Stomach (tissue), 9 donors: Measurements from ENCODE around the gene PCBD1. TPM values are rescaled to one million over a fixed set of nuclear protein-coding genes. Genes with fewer than 3 reads are reported as not detected.
A peak's percentile ranks its signal among the peaks of the same experiment; 100 is the strongest.

Source experiments
- DNase-seq, 2 donors: peaks; one replicate each; pipeline versions ENCODE4 v3.0.0 to v3.0.0-alpha.2; 2013 to 2019
- H3K27ac ChIP-seq, 5 donors: fragments of 200-600 bp in 4 of 5; sonication (generic) in 4 of 5; one replicate each; pipeline ENCODE4 v1.5.1; 2013 to 2019; ENCODE audit warnings: mild to moderate bottlenecking in 1 of 5, moderate library complexity in 1 of 5
- H3K27me3 ChIP-seq, 3 donors: fragments of 200-600 bp; sonication (generic); one replicate each; pipeline ENCODE4 v1.5.1; 2017 to 2019; ENCODE audit warnings: mixed run types in 1 of 3
- H3K36me3 ChIP-seq, 4 donors: fragments of 200-600 bp; sonication (generic); 1 replicate in 3 of 4; 2 replicates in 1 of 4; pipeline ENCODE4 v1.5.1; 2016 to 2019
- H3K4me1 ChIP-seq, 4 donors: fragments of 200-600 bp; sonication (generic); one replicate each; pipeline ENCODE4 v1.5.1; 2016 to 2019
- H3K4me3 ChIP-seq, 4 donors: fragments of 200-600 bp; sonication (generic) in 3 of 4; one replicate each; pipeline ENCODE4 v1.5.1; 2016 to 2019; ENCODE audit warnings: mild to moderate bottlenecking in 1 of 4
- H3K9me3 ChIP-seq, 4 donors: fragments of 200-600 bp; sonication (generic); one replicate each; pipeline ENCODE4 v1.5.1; 2016 to 2019
- CTCF ChIP-seq, 7 experiments: fragments of 450-650 bp in 4 of 7; fragments of 200-600 bp in 3 of 7; sonication (generic) in 3 of 7; IDR thresholded peaks; one replicate each; pipeline ENCODE4 v1.5.1; 2016 to 2019; ENCODE audit warnings: antibody characterized with exemption in 7 of 7, control low read depth in 2 of 7, mild to moderate bottlenecking in 1 of 7
- EP300 ChIP-seq: sonication (generic); formaldehyde crosslinking; IDR thresholded peaks from one replicate; pipeline ENCODE4 v1.6.1; 2017; ENCODE audit warnings: antibody characterized with exemption
- POLR2A ChIP-seq, 4 donors: fragments of 450-650 bp; IDR thresholded peaks; one replicate each; pipeline ENCODE4 v1.6.1; 2016; ENCODE audit warnings: antibody characterized with exemption in 4 of 4, control low read depth in 2 of 4, mild to moderate bottlenecking in 1 of 4, moderate library complexity in 1 of 4
- POLR2AphosphoS5 ChIP-seq, 3 donors: sonication (generic); formaldehyde crosslinking; IDR thresholded peaks; one replicate each; pipeline ENCODE4 v1.6.1; 2016; ENCODE audit warnings: antibody characterized with exemption in 3 of 3
- WGBS, 5 donors: extraction: QIAGEN DNeasy Blood & Tissue Kit in 3 of 5; methylation state at CpG; one replicate each; pipeline versions ENCODE4 v1.1.5 to v1.1.7; 2013 to 2018; 5-methylcytosine and 5-hydroxymethylcytosine counted together
- intact Hi-C: fragments of 100-400 bp; cut with DNase I; formaldehyde crosslinking; loops from one replicate; pipeline ENCODE4 v1.15.1; 2023; ENCODE audit warnings: low total_unique reads
- polyA plus RNA-seq, 3 donors: library from polyadenylated mRNA; stranded (reverse); fragments of 200-250 nt; gene quantifications; one replicate each; pipeline ENCODE4 v1.2.3, GENCODE V29; 2013
- total RNA-seq, 5 donors: library from RNA; depleted of rRNA; stranded (reverse); fragments of >200 nt; gene quantifications; one replicate each; pipeline versions ENCODE4 v1.1.0 to v1.2.3, GENCODE V29; 2014 to 2016
- donor health status: healthy with polysubstance abuse.
- donor health status: Bipolar disorder and iron deficiency.
- donor health status: healthy.

PCBD1 gene
- total and polyA plus RNA-seq, 8 donors, result 29.4 to 130 (median 66.1) TPM

DNA sequence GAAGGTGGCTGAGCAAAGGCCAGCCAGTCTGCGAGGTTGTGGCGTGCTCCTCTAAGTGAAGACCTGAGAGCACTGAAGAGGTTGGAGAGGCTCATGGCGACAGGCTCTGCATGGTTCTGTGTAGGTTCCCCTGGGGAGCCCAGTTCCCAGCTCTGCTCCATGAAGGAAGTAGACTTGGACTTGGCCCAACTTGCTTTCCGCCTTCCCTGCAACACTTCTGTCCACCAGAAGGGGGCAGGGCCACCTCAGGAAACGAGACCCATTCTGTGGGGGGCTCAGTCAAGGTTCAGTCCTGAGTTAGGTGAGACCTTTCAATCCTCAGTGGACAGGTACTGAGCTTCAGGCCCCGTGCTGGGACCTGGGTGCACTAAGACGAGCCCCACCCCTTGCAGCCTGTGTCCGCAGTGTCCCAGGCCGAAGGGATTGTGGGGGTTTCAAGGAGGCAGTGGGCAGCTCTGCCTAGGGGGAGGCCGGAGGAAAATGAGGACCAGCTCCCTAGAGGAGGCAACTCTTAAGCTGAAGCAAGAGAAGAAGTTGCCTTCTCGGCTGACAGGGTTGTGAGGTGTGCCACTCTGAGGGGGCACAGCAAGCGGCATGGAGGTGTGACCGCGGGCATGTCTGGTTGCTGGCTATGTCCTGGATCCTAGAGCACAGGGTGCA lies 15.0 kb upstream of the PCBD1 start:
- H3K4me3 ChIP-seq, result no peak overlapping the region

GRCh38 chr10:70902661-70903261 lies 14.4 kb upstream of the PCBD1 start:
- Histone ChIP-seq H3K4me1 (peaks cover 0 to 11% (median 5%) of the 10 kb centered on the region in 4 donors), H3K4me3 (no peak overlapping the region), H3K27me3 (no peaks in the 10 kb centered on the region), H3K9me3 (no peaks in the 10 kb centered on the region), H3K27ac (no peak overlapping the region), H3K36me3 (no peaks in the 10 kb centered on the region)
- WGBS, 5 donors, result 74 to 88% (median 80%) methylated on average over 5 of the region's 5 CpGs
- TF ChIP-seq POLR2AphosphoS5 (IDR thresholded peaks at IDR 0.05) (no peak), POLR2A (IDR thresholded peaks at IDR 0.05) (no peak)
- intact Hi-C loops, result no loop called here
- no peak for DNase-seq

More for the DNA sequence above, 15.0 kb upstream of the PCBD1 start:
- DNase-seq, result peak; percentile 67 to 84
- peak in 5 of 7 experiments; percentile 46 to 85 (median 76) for TF ChIP-seq CTCF (IDR thresholded peaks at IDR 0.05)
- TF ChIP-seq POLR2AphosphoS5 (IDR thresholded peaks at IDR 0.05), result no peak
- peaks cover 0 to 11% (median 6%) of the 10 kb centered on the region in 4 donors for H3K4me1 ChIP-seq
- no peak overlapping the region for H3K27ac ChIP-seq
- H3K36me3 ChIP-seq, result no peaks in the 10 kb centered on the region
- 51 to 63% (median 61%) methylated on average over 12 to 14 of the region's 14 CpGs for WGBS, 5 donors
- intact Hi-C loops, result no loop called here
- no peaks in the 10 kb centered on the region for H3K27me3 ChIP-seq
- H3K9me3 ChIP-seq, result no peaks in the 10 kb centered on the region

GRCh38 chr10:70901276-70901878 lies 13.0 kb upstream of the PCBD1 start:
- no peak for DNase-seq
- no peaks in the 10 kb centered on the region for H3K9me3 ChIP-seq
- no peak overlapping the region for H3K27ac ChIP-seq
- H3K36me3 ChIP-seq, result no peaks in the 10 kb centered on the region
- intact Hi-C loops, result no loop called here
- no peaks in the 10 kb centered on the region for H3K27me3 ChIP-seq
- peaks cover 0 to 4% (median 2%) of the 10 kb centered on the region in 4 donors for H3K4me1 ChIP-seq
- 87 to 97% (median 93%) methylated on average over 10 to 13 of the region's 13 CpGs for WGBS, 5 donors
- no peak overlapping the region for H3K4me3 ChIP-seq
- no peak for TF ChIP-seq EP300
- no peak for TF ChIP-seq CTCF (IDR thresholded peaks at IDR 0.05)
- TF ChIP-seq POLR2A (IDR thresholded peaks at IDR 0.05), result no peak
- TF ChIP-seq POLR2AphosphoS5 (IDR thresholded peaks at IDR 0.05), result no peak

- H3K27ac ChIP-seq, result no peak overlapping the region
- TF ChIP-seq EP300 (no peak), CTCF (IDR thresholded peaks at IDR 0.05) (no peak)
- H3K4me3 ChIP-seq, result no peak overlapping the region
- WGBS, 5 donors, result 70 to 86% (median 82%) methylated on average over 4 of the region's 4 CpGs
- peaks cover 0 to 4% (median 2%) of the 10 kb centered on the region in 4 donors for H3K4me1 ChIP-seq
- no peaks in the 10 kb centered on the region for H3K9me3 ChIP-seq
- intact Hi-C loops, result no loop called here
- DNase-seq, result no peak
- H3K27me3 ChIP-seq, result no peaks in the 10 kb centered on the region
- no peaks in the 10 kb centered on the region for H3K36me3 ChIP-seq
These were observed 10.7 kb upstream of the PCBD1 start for GRCh38 chr10:70899096-70899495.

DNA sequence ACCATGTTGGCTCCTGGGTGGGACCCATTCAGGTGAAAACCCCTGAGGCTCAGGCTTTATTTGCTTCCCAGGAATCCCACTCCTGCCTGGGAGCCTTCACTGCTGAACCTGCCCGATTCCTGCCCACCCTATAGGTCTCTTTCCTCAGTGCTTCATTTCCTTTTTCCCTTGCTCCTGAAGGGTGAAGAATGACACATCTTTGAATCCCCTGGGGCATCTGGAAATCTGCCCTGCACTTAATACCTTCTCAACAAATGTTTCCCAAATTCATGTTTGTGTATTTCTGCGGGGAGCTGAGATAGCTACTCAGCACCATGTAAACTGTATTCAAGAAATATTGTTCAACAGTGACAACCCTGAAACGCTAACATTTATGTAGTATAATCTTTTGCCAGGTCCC lies 10.3 kb upstream of the PCBD1 start:
- WGBS, 5 donors, result 49 to 69% (median 54%) methylated on average over 3 of the region's 3 CpGs
- Histone ChIP-seq H3K27me3 (no peaks in the 10 kb centered on the region), H3K4me1 (peaks cover 0 to 4% (median 2%) of the 10 kb centered on the region in 4 donors), H3K36me3 (no peaks in the 10 kb centered on the region), H3K27ac (no peak overlapping the region), H3K9me3 (no peaks in the 10 kb centered on the region), H3K4me3 (no peak overlapping the region)
- TF ChIP-seq CTCF (IDR thresholded peaks at IDR 0.05) (no peak), POLR2A (IDR thresholded peaks at IDR 0.05) (no peak), EP300 (no peak), POLR2AphosphoS5 (IDR thresholded peaks at IDR 0.05) (no peak)
- intact Hi-C loops, result no loop called here
- DNase-seq, result no peak
